ENCODE results near the gene MCEMP1.

DNA sequence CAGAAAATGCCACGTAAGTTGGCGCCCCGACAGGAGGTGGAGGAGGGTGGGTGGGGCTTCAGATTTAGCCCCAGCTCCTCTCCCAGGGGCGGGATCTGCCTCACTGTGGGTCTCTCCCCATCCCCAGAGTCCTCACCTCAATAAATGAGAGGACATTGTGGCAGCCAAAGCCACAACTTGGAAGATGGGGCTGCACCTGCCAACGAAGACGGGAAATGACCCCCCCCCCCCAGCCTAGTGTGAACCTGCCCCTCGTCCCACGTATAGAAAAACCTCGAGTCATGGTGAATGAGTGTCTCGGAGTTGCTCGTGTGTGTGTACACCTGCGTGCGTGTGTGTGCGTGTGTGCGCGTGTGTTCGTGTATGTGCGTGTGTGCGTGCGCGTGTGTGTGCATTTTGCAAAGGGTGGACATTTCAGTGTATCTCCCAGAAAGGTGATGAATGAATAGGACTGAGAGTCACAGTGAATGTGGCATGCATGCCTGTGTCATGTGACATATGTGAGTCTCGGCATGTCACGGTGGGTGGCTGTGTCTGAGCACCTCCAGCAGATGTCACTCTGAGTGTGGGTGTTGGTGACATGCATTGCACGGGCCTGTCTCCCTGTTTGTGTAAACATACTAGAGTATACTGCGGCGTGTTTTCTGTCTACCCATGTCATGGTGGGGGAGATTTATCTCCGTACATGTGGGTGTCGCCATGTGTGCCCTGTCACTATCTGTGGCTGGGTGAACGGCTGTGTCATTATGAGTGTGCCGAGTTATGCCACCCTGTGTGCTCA, 2.3 kb downstream of the MCEMP1 start:
- no peak for TF ChIP-seq POLR2A (IDR thresholded peaks at IDR 0.05; ENCODE audit: low read length)
- TF ChIP-seq GATA1 (IDR thresholded peaks at IDR 0.05; ENCODE audit: low read depth, low read length): no peak

Data from erythroblast (primary cell).